Measurements from ENCODE around the gene NUDT12. TPM values are rescaled to one million over a fixed set of nuclear protein-coding genes. Genes with fewer than 3 reads are reported as not detected.

NUDT12 gene
- total RNA-seq, 1 donor from 2014 or later: 7.2 TPM

DNA sequence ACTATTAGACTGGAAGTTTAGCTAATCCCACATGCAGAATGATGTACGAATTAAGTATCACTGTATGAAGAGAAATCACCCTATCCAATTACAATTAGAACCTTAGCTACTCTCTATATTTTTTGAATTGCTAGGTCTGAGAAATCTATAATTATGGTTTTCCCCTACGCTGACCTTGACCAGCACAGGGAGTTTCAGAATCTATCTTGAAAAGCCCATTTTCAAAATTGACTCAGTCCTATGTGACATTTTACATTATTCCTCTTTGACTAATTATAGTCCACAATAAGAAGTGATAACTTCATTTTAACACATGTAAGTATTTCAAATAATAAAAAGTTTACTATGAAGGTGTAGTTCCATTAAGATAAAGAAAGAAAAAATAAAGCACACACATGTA, 21.5 kb downstream of the NUDT12 start:
- no peak for DNase-seq (ENCODE audit: low spot score)

- peak; percentile 15 for DNase-seq (ENCODE audit: low spot score)
These were observed 22.9 kb downstream of the NUDT12 start for GRCh38 chr5:103539376-103540330.

GRCh38 chr5:103532086-103532734, 30.4 kb downstream of the NUDT12 start:
- no peak for DNase-seq (ENCODE audit: low spot score)

DNA sequence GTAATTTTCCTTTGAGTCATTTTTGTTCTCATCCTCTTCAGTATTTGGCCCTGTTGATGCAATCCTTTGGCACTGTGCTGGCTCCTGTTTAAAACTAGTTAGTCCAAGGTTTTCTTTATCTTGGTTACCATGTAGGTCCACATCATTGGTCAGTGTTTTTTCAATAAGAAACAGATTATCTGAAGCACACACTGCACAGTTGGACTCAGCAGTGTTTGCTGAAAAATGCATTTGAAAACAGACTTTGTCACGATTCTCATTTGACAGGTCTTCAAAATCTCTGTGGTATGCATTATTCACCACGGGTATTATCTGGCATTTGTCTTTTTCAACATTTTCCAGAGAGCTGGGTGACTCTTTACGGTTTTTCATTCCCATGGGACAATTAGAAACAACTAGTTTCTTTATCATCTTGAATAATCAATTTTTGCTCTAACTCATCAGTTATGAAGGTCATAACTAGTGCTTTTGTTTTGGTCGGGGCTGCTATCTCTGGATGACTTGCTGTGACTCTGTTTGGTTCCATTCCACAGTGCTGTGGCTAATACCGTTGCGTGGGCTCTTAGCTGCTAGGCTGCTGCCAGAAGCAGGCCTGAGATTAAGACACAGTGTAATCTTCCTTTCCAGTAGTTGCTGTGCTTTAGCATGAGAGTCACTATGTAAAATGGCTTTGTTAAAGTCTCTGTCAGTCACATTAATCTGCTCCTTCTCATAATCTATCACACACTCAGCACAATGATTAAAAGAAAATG, 36.2 kb downstream of the NUDT12 start:
- peak; percentile 53 for DNase-seq (ENCODE audit: low spot score)

DNA sequence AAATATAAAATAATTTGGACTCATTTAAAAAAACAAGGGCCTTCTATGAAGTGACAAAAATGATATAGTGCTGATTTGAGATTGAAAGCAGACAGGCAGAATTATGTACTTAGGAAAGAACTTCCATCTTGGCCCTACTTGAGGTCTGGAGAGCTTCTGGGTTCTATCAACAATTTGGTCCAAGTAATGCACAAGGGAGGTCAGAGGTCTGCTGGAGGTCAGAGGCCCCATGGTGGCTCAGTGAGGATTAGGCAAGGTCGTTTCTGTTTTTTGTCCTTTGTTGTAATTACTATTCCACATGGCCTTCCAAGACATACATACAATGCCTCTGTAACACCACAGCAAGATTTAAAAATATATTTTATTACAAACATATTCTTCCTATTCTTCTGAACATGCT, 37.2 kb downstream of the NUDT12 start:
- DNase-seq (ENCODE audit: low spot score): peak; percentile 65

DNA sequence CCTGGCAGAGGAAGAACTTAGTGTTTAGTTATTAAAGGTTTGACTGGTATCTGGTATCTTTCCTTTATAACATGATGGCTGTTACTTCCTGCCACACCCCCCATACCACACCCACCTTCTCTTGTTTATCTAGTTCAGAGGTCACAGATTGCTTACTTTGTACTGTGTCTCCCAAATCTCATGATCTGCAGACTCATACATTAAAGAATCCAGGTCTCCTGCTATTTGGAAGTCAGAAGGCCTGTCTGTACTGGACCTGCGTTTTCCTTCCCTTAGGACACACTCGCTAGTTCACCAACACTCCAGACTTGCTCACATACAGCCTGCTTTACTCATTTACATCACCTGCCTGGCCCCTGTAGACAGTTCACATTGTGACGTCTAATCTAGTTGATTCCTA, 39.3 kb downstream of the NUDT12 start:
- no peak for DNase-seq (ENCODE audit: low spot score)

DNA sequence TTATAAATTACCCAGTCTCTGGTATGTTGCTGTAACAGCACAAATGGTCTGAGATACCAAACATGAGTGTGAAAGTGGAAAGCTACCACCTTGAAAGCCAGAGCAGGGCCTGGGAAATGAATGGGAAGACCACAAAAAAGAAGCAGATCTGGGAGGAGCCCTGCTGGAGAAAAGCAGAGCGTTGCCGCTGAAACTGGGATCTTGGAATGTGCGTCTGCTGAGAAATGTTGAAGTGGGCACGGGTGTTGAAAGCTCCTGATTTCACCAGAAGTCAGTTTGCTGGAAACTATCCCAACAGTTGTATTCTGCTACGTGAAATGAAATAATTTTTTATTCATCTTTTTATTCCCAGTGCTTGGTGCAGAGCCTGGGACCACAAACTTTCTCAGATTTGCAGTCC, 40.0 kb downstream of the NUDT12 start:
- peak; percentile 71 for DNase-seq (ENCODE audit: low spot score)

GRCh38 chr5:103519550-103519949, 43.0 kb downstream of the NUDT12 start:
- no peak for DNase-seq (ENCODE audit: low spot score)

DNA sequence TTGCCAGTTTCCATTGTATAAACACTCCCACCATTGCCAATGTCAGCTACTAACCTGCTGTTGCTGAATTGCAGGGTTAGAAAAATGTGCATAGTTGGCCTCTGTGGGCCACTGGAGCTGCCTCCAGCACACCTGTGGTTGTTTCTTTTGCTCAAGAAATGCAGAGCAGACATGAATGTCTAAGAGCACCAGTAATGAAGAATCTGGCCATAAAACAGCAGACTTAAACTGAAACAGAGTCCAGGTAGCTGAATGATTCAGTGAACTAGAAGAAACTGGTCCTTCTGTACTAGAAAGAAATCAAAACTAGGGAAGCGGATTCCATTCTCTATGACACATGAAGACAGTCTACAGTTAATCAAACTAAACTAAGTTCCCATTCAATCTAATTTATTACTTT, 48.2 kb downstream of the NUDT12 start:
- no peak for DNase-seq (ENCODE audit: low spot score)

DNA sequence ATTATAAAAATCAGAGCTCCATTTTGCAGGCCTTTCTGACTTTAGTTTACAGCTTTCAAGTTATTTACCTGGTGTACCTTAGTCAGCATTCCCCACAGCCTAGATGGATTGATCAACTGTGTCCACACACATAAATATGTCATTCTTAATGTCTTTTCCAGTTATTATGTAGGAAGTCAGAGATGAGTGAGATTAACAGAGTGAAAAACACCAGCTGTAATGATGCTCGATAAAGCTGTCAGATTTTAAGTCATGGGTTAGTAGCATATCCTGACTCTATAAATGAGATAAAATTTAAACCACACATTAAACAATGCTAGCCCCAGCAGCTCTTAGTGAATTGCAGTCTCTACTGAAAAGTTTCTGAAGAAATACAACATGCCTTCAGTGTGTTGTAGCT, 48.9 kb downstream of the NUDT12 start:
- DNase-seq (ENCODE audit: low spot score): peak; percentile 52

GRCh38 chr5:103512500-103512899, 50.1 kb downstream of the NUDT12 start:
- DNase-seq (ENCODE audit: low spot score): no peak

DNA sequence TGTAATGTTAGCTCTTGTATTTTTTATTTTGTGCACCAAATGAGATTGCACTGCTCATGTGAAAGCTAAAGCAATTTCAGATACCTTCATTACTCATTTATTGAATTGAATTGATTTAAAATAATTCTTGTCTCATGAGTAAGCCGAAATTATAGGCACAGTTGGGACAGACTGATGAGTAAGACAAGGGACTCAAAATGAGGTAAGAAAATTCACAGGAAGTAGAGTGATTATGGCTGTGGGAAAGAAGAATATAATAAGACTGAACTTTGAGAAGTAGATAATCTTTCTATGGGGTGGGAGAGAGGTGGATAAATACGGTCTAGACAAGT, 51.1 kb downstream of the NUDT12 start:
- no peak for DNase-seq (ENCODE audit: low spot score)

DNA sequence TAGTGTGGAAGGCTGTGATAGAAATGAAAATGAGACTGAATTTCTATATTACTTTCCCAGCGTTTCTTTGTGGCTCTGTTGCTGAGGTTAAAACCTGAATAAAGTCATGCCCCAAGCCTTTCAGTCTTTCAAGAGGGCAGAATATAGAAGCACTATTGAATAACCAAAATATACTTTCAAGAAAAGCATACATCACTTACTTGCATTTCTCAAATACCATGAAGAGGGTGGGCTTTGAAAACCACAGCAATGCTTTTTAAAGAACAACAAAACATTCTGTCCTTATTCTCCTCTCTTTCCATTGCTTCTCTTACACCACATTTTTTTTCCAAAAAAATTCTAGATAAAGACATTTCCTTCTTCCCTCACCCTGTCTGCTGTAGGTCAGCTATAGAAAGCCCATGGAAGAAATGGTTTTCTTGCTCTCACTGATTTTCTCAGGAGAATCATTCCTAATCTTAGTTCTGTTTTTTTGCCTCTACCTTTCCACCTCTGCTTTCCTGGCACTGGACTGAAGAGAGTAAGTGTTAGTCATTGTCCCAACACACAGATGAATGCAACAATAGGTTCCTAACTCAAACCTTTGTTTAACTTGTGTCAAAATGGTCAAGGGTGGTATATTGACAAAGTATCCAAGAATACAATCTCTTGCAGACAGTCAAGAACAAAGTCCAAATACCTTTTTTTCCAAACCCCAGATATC, 51.6 kb downstream of the NUDT12 start:
- DNase-seq (ENCODE audit: low spot score): no peak

GRCh38 chr5:103505581-103506305, 56.8 kb downstream of the NUDT12 start:
- no peak for DNase-seq (ENCODE audit: low spot score)

DNA sequence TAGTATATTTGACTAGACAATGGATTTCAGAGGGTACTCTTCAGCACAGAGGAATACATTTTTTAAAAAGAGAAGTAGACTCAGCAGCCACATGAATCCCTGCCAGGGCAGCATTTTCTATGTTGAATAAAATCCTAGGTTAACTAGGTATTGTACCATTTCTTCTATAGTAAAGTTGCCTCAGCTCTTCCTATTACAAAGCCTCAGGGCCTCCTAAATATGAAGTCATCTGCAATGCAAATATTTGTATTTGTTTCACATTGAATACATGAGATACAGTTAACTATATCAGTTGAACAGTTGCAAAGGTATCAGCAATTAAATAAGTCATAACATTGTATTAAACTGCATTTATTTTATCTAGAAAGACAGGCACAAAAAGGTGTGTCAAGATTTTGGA, 59.5 kb downstream of the NUDT12 start:
- DNase-seq (ENCODE audit: low spot score): no peak

GRCh38 chr5:103502662-103503061, 59.9 kb downstream of the NUDT12 start:
- no peak for DNase-seq (ENCODE audit: low spot score)

Data from umbilical cord (tissue), 2 donors.